ENCODE results near the gene LPP.
"Not testable (repeated sequence)": the region's sequence is repeated elsewhere in the genome, so short reads cannot be mapped to it uniquely, and the experiment has no call there.

The LPP gene

GRCh38 chr3:188154014-188154808 is at the start of gene LPP:
Gene LPP (plus strand): TSS chr3:188154157. CDS start chr3:188406121, 251,964 bp downstream.
- peak; percentile 50 to 71 for DNase-seq (ENCODE audit: low read depth in 1 of 2, low spot score in 1 of 2)

- DNase-seq (ENCODE audit: low read depth in 1 of 2, low spot score in 1 of 2), result no peak
These were observed 48.0 kb upstream of the LPP start for GRCh38 chr3:188106006-188106405.

GRCh38 chr3:188106454-188106853 is 47.5 kb upstream of the LPP start:
- no peak for DNase-seq (ENCODE audit: low read depth in 1 of 2, low spot score in 1 of 2)

- DNase-seq (ENCODE audit: low read depth in 1 of 2, low spot score in 1 of 2), result no peak
These were observed 46.8 kb upstream of the LPP start for GRCh38 chr3:188106887-188107830.

- no peak for DNase-seq (ENCODE audit: low read depth in 1 of 2, low spot score in 1 of 2)
These were observed 45.1 kb upstream of the LPP start for GRCh38 chr3:188108703-188109412.

- no peak for DNase-seq (ENCODE audit: low read depth in 1 of 2, low spot score in 1 of 2)
These were observed 42.9 kb upstream of the LPP start for GRCh38 chr3:188111002-188111584.

GRCh38 chr3:188113756-188114155 is 40.2 kb upstream of the LPP start:
- no peak for DNase-seq (ENCODE audit: low read depth in 1 of 2, low spot score in 1 of 2)

GRCh38 chr3:188119846-188120245 is 34.1 kb upstream of the LPP start:
- DNase-seq (ENCODE audit: low read depth in 1 of 2, low spot score in 1 of 2), result no peak

GRCh38 chr3:188122571-188123169 is 31.3 kb upstream of the LPP start:
- DNase-seq (ENCODE audit: low read depth in 1 of 2, low spot score in 1 of 2), result no peak

GRCh38 chr3:188123170-188123905 is 30.6 kb upstream of the LPP start:
- DNase-seq (ENCODE audit: low read depth in 1 of 2, low spot score in 1 of 2), result no peak

- DNase-seq (ENCODE audit: low read depth in 1 of 2, low spot score in 1 of 2), result no peak
These were observed 29.8 kb upstream of the LPP start for GRCh38 chr3:188124184-188124583.

GRCh38 chr3:188125076-188125475 is 28.9 kb upstream of the LPP start:
- DNase-seq (ENCODE audit: low read depth in 1 of 2, low spot score in 1 of 2), result no peak

- no peak for DNase-seq (ENCODE audit: low read depth in 1 of 2, low spot score in 1 of 2)
These were observed 27.7 kb upstream of the LPP start for GRCh38 chr3:188126276-188126675.

GRCh38 chr3:188126934-188127333 is 27.0 kb upstream of the LPP start:
- no peak for DNase-seq (ENCODE audit: low read depth in 1 of 2, low spot score in 1 of 2)

GRCh38 chr3:188128905-188129304 is 25.1 kb upstream of the LPP start:
- DNase-seq (ENCODE audit: low read depth in 1 of 2, low spot score in 1 of 2), result no peak

GRCh38 chr3:188131023-188131422 is 22.9 kb upstream of the LPP start:
- not testable (repeated sequence) for DNase-seq (ENCODE audit: low read depth in 1 of 2, low spot score in 1 of 2)

GRCh38 chr3:188133219-188133618 is 20.7 kb upstream of the LPP start:
- no peak for DNase-seq (ENCODE audit: low read depth in 1 of 2, low spot score in 1 of 2)

- DNase-seq (ENCODE audit: low read depth in 1 of 2, low spot score in 1 of 2), result no peak
These were observed 20.3 kb upstream of the LPP start for GRCh38 chr3:188133646-188134045.

GRCh38 chr3:188134079-188134478 is 19.9 kb upstream of the LPP start:
- DNase-seq (ENCODE audit: low read depth in 1 of 2, low spot score in 1 of 2), result no peak

GRCh38 chr3:188134856-188135255 is 19.1 kb upstream of the LPP start:
- DNase-seq (ENCODE audit: low read depth in 1 of 2, low spot score in 1 of 2), result no peak
